ENCODE measurements around the gene IL22RA1.

GRCh38 chr1:24180676-24181075 is 37.7 kb upstream of the IL22RA1 start:
- TF ChIP-seq CTCF (conservative IDR thresholded peaks at IDR 0.05; ENCODE audit: low read length) (no peak), EZH2phosphoT487 (IDR thresholded peaks at IDR 0.05; ENCODE audit: borderline replicate concordance) (no peak)

All from Loucy (cell line).